Calu3 (cell line): ENCODE measurements around the gene MIOS. TPM values are rescaled to one million over a fixed set of nuclear protein-coding genes. Genes with fewer than 3 reads are reported as not detected.
A peak's percentile ranks its signal among the peaks of the same experiment; 100 is the strongest.

Experiments
- BruUV-seq: library from RNA; stranded (reverse); fragments of 400-500 nt; replicated peaks from 2 replicates; lab custom pipeline; 2021; lab: Mats Ljungman, UMichigan
- CTCF ChIA-PET: fragments of 300-600 bp; sonication (Branson Sonifier 250); formaldehyde crosslinking; loops from one replicate; lab custom pipeline; 2022; ENCODE audit warnings: antibody characterized with exemption; lab: Charles Lee
- DNase-seq: peaks from one replicate; pipeline ENCODE4 v3.0.0; 2022
- H3K27ac Mint-ChIP-seq: one replicate; pipeline ENCODE4 v1.8.0; 2022; ENCODE audit warnings: mixed read lengths; ENCODE audit not compliant: unreplicated experiment
- H3K27me3 Mint-ChIP-seq: one replicate; pipeline ENCODE4 v1.8.0; 2022; ENCODE audit warnings: mixed read lengths; ENCODE audit not compliant: unreplicated experiment
- H3K36me3 Mint-ChIP-seq: one replicate; pipeline ENCODE4 v1.8.0; 2022; ENCODE audit warnings: mild to moderate bottlenecking, moderate library complexity, mixed read lengths; ENCODE audit not compliant: insufficient read depth, unreplicated experiment
- H3K4me1 Mint-ChIP-seq: one replicate; pipeline ENCODE4 v1.8.0; 2022; ENCODE audit warnings: mild to moderate bottlenecking, low read depth, mixed read lengths; ENCODE audit not compliant: unreplicated experiment
- H3K4me3 Mint-ChIP-seq: one replicate; pipeline ENCODE4 v1.8.0; 2022; ENCODE audit warnings: mild to moderate bottlenecking, low read depth, moderate library complexity, mixed read lengths; ENCODE audit not compliant: unreplicated experiment
- H3K9me3 Mint-ChIP-seq: one replicate; pipeline ENCODE4 v1.8.0; 2022; ENCODE audit warnings: low read depth, mixed read lengths; ENCODE audit not compliant: unreplicated experiment
- CTCF ChIP-seq: fragments of 200-600 bp; IDR thresholded peaks from one replicate; pipeline ENCODE4 v1.8.0; 2022; ENCODE audit warnings: antibody characterized with exemption; ENCODE audit not compliant: unreplicated experiment
- intact Hi-C: fragments of 100-400 bp; cut with micrococcal nuclease; formaldehyde crosslinking; loops from one replicate; pipeline ENCODE4 v1.10.0; 2022; ENCODE audit not compliant: unreplicated experiment
- total RNA-seq: library from RNA; stranded (reverse); gene quantifications from 2 replicates; pipeline ENCODE4 v1.2.3, GENCODE V29; 2022

The MIOS gene
- total RNA-seq, 1 experiment from 2014 or later: 38.2 TPM

DNA sequence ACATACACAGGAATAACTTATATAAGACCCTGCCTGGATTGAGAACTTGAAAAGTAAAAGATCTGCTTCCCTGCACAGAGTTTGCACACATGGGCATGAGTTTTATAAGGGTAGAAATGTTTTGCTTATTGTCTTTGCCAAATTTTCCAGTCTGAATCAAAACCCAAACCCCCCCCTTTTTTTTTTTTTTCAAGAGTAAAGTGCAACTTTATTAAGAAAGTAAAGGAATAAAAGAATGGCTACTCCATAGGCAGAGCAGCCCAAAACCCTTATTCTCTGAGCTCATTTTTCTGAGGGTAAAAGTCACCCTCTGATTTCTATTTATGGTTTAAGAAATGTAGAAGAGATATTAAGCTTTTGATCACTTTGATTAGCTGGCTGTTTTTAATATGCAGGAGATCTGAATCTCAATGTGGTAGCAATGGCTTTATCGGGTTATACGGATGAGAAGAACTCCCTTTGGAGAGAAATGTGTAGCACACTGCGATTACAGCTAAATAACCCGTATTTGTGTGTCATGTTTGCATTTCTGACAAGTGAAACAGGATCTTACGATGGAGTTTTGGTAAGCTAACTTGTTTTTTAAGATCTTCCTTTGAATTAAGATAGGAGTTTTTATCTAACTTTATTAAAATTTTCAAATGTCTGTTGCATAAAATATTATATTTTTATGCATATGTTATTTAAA, 18.7 kb downstream of the MIOS start:
- no peak overlapping the region for H3K4me3 Mint-ChIP-seq
- CTCF ChIA-PET: no interaction called here
- intact Hi-C loops: no loop called here
- H3K27me3 Mint-ChIP-seq: no peaks in the 10 kb centered on the region
- no peaks in the 10 kb centered on the region for H3K9me3 Mint-ChIP-seq
- H3K27ac Mint-ChIP-seq: no peak overlapping the region
- no peak for DNase-seq
- no peaks in the 10 kb centered on the region for H3K4me1 Mint-ChIP-seq
- BruUV-seq: no TSS peak
- no peaks in the 10 kb centered on the region for H3K36me3 Mint-ChIP-seq
- TF ChIP-seq CTCF: no peak

DNA sequence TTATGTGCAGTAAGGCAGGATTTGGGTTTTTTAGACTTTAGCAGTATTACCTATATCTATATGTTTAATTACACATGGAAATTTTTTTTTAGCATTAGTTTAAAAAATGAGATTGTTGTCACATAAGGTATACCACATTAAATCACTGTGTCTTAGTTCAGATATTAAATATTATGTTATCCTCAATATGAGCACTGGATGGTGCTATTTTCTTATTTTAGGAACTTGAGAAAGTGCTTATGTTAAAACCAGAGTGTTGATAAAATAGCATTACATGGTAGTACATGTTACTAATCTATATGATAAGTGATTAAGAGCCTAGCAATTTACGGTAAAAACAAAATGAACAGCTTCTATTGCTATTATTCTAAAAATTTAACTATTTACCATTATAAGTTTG, 28.8 kb downstream of the MIOS start:
- Mint-ChIP-seq H3K4me3 (no peak overlapping the region), H3K36me3 (peaks cover 17% of the 10 kb centered on the region), H3K27ac (no peak overlapping the region), H3K9me3 (peaks cover 3% of the 10 kb centered on the region), H3K27me3 (no peaks in the 10 kb centered on the region), H3K4me1 (no peaks in the 10 kb centered on the region)
- BruUV-seq: no TSS peak
- CTCF ChIA-PET: interaction anchor here (0.9 to 1.3 kb wide), 3 partner anchors 440 to 701 kb away, joined by 3 to 9 read pairs (median 3); no protein-coding TSS in a partner anchor
- DNase-seq: no peak
- intact Hi-C loops: loop anchor here (1.0 to 5.0 kb wide), 3 partner anchors 167 to 622 kb away; no protein-coding TSS in a partner anchor
- TF ChIP-seq CTCF: peak; percentile 46

DNA sequence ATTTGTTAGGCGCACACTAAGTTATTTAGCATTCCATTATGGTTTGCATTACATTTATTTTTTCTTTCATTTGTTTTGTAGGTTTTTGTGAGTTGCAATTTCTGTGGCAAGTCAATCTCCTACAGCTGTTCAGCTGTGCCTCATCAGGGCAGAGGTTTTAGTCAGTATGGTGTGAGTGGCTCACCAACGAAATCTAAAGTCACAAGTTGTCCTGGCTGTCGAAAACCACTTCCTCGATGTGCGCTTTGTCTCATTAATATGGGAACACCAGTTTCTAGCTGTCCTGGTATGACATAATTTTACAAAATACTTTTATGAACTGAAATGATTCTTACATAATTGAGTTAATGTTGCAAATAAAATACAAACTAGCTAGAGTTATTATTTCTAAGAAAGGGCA, 29.5 kb downstream of the MIOS start:
- H3K4me1 Mint-ChIP-seq: no peaks in the 10 kb centered on the region
- no peak for DNase-seq
- intact Hi-C loops: loop anchor here (5.0 kb wide), 2 partner anchors 166 to 441 kb away; no protein-coding TSS in a partner anchor
- H3K27ac Mint-ChIP-seq: no peak overlapping the region
- H3K36me3 Mint-ChIP-seq: peaks cover 22% of the 10 kb centered on the region
- BruUV-seq: no TSS peak
- CTCF ChIA-PET: no interaction called here
- H3K27me3 Mint-ChIP-seq: no peaks in the 10 kb centered on the region
- peaks cover 9% of the 10 kb centered on the region for H3K9me3 Mint-ChIP-seq
- no peak for TF ChIP-seq CTCF
- H3K4me3 Mint-ChIP-seq: no peak overlapping the region

GRCh38 chr7:7607010-7607409, 40.3 kb downstream of the MIOS start:
- DNase-seq: no peak
- TF ChIP-seq CTCF: no peak
- no peaks in the 10 kb centered on the region for H3K27me3 Mint-ChIP-seq
- intact Hi-C loops: no loop called here
- H3K27ac Mint-ChIP-seq: no peak overlapping the region
- H3K4me3 Mint-ChIP-seq: no peak overlapping the region
- H3K4me1 Mint-ChIP-seq: no peaks in the 10 kb centered on the region
- CTCF ChIA-PET: no interaction called here
- H3K36me3 Mint-ChIP-seq: no peaks in the 10 kb centered on the region
- H3K9me3 Mint-ChIP-seq: no peaks in the 10 kb centered on the region
- BruUV-seq: no TSS peak
